ENCODE results near the gene NCAM1. TPM values are rescaled to one million over a fixed set of nuclear protein-coding genes. Genes with fewer than 3 reads are reported as not detected.

The NCAM1 gene
- total and polyA plus RNA-seq, 9 of the 15 experiments (the other 6 are each of a cell fraction or from before 2014, with no cell fraction given): 0.09 to 0.23 TPM; not detected in 7

DNA sequence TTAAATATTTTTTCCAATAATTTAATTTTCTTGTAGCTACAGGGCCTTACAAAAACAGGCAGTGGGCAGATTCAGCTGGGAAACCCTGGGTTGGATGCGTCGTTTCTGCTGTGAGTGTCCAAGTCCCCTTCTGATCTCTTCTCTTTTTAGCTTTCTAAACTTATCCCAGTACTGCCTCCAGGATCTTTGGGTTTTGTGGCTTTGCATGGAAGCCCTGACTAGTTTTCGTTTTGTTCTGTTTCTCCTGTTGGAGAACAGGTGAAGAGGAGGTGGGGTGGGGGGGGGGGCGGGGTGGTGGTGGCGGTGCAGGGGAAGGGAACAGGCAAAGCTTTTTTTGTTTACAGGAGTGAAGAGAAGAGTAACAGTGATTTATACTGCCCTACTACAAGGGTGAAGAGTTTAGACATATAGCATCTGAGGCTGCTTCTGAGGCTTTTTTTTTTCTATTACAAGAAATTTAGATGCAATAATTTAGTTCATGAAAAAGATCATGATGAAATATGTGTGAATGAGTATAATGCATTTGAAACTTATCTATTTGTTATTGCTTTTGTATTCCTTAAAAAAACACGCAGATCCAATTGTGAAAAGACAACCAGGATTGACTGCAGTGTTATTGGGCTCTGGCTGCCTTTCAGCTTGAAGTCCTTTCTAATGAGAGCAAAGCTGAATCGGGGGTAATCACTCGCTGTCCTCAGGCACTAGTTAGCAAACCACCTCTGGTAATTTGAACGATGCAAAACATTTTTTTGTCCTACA lies 142.9 kb downstream of the NCAM1 start (continued):
- TF ChIP-seq ZNF232 (CRISPR knock-in tag; IDR thresholded peaks at IDR 0.05) (no peak), SOX6 (IDR thresholded peaks at IDR 0.05) (no peak), HLTF (IDR thresholded peaks at IDR 0.05) (no peak), ZNF507 (tag; conservative IDR thresholded peaks at IDR 0.05) (no peak), HNRNPK (IDR thresholded peaks at IDR 0.05; ENCODE audit: low read depth, low read length, poor library complexity, severe bottlenecking) (no peak), ZSCAN29 (IDR thresholded peaks at IDR 0.05) (no peak), MED1 (CRISPR knock-in tag; IDR thresholded peaks at IDR 0.05; ENCODE audit: borderline replicate concordance) (no peak), ZNF134 (CRISPR knock-in tag; conservative IDR thresholded peaks at IDR 0.05) (no peak)
- TF ChIP-seq, protein P1, sequence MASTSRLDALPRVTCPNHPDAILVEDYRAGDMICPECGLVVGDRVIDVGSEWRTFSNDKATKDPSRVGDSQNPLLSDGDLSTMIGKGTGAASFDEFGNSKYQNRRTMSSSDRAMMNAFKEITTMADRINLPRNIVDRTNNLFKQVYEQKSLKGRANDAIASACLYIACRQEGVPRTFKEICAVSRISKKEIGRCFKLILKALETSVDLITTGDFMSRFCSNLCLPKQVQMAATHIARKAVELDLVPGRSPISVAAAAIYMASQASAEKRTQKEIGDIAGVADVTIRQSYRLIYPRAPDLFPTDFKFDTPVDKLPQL (IDR thresholded peaks at IDR 0.05; ENCODE audit: extremely low read depth, insufficient read length): no peak

DNA sequence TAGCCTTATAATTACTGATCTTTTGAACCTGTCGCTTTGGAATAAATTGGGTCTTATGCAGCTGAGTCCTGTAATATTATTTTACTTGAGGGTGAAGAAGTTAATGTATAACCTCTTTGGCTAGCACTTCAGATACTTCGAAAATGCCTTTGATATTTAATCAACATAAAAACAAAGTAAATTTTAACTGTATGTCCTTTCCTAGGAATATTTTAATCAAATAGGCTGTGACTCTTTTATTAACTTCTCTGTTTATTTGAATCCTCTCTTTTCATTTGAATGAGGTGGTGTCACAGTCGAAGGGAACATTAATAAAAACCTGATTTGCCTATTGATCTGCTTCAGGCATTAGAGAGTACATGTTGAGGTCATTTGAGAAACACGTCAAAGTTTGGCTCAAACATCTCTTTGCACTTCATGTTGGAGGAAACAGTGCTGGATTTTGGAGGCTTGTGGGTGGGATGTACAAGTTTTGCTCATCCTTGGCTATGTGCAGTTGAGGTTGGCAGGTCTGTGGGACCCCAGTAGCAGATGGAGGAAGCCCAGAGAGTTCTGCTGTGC lies 143.6 kb downstream of the NCAM1 start:
- no peak for FAIRE-seq
- intact Hi-C loops (cut with micrococcal nuclease) (no loop called here), in situ Hi-C loops (cut with MboI) (no loop called here)
- Histone ChIP-seq H3K9me3 (replicated peaks; ENCODE audit: control insufficient read depth, insufficient read depth, low read depth, low read length) (no peaks in the 10 kb centered on the region), H3K79me2 (ENCODE audit: control insufficient read depth, insufficient read depth, low read length) (no peaks in the 10 kb centered on the region), H3K4me3 (no peak overlapping the region), H3K36me3 (ENCODE audit: control insufficient read depth, insufficient read depth, low read length) (no peaks in the 10 kb centered on the region), H3K27ac (ENCODE audit: extremely low read depth, low read depth, low read length) (no peak overlapping the region), H2AFZ (ENCODE audit: low read depth, low read length) (no peak overlapping the region), H3K9ac (ENCODE audit: insufficient read depth in 1 of 2, low read depth in 2 of 2, low read length in 2 of 2) (no peak overlapping the region), H4K20me1 (replicated peaks; ENCODE audit: control insufficient read depth, insufficient read depth, low read length) (no peaks in the 10 kb centered on the region), H3K4me1 (replicated peaks in 1 of 2; ENCODE audit: control insufficient read depth in 2 of 2, insufficient read depth in 2 of 2, low read length in 2 of 2) (no peaks in the 10 kb centered on the region), H3K27me3 (ENCODE audit: control insufficient read depth in 2 of 2, insufficient read depth in 2 of 2, low read length in 2 of 2) (no peaks in the 10 kb centered on the region), H3K4me2 (ENCODE audit: insufficient read depth, low read length) (no peak overlapping the region), H3K9me1 (ENCODE audit: control insufficient read depth, insufficient read depth, low read length) (no peaks in the 10 kb centered on the region)
- TF ChIP-seq, protein P2, sequence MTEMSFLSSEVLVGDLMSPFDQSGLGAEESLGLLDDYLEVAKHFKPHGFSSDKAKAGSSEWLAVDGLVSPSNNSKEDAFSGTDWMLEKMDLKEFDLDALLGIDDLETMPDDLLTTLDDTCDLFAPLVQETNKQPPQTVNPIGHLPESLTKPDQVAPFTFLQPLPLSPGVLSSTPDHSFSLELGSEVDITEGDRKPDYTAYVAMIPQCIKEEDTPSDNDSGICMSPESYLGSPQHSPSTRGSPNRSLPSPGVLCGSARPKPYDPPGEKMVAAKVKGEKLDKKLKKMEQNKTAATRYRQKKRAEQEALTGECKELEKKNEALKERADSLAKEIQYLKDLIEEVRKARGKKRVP (CRISPR knock-in tag; IDR thresholded peaks at IDR 0.05): no peak
- TF ChIP-seq HMG20A (CRISPR knock-in tag; conservative IDR thresholded peaks at IDR 0.05) (no peak), HNRNPK (IDR thresholded peaks at IDR 0.05; ENCODE audit: low read depth, low read length, poor library complexity, severe bottlenecking) (no peak), NUFIP1 (IDR thresholded peaks at IDR 0.05; ENCODE audit: partially characterized antibody) (no peak), SREBF1 (IDR thresholded peaks at IDR 0.05; ENCODE audit: borderline replicate concordance, low read depth, low read length) (no peak), SNIP1 (IDR thresholded peaks at IDR 0.05; ENCODE audit: low read depth) (no peak), SMARCE1 (IDR thresholded peaks at IDR 0.05) (no peak), PTBP1 (IDR thresholded peaks at IDR 0.05; ENCODE audit: low read depth, low read length) (no peak), POLR2A (conservative IDR thresholded peaks at IDR 0.05) (no peak)
- TF ChIP-seq, protein P3, sequence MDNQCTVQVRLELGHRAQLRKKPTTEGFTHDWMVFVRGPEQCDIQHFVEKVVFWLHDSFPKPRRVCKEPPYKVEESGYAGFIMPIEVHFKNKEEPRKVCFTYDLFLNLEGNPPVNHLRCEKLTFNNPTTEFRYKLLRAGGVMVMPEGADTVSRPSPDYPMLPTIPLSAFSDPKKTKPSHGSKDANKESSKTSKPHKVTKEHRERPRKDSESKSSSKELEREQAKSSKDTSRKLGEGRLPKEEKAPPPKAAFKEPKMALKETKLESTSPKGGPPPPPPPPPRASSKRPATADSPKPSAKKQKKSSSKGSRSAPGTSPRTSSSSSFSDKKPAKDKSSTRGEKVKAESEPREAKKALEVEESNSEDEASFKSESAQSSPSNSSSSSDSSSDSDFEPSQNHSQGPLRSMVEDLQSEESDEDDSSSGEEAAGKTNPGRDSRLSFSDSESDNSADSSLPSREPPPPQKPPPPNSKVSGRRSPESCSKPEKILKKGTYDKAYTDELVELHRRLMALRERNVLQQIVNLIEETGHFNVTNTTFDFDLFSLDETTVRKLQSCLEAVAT (IDR thresholded peaks at IDR 0.05): no peak
- TF ChIP-seq, protein P4, sequence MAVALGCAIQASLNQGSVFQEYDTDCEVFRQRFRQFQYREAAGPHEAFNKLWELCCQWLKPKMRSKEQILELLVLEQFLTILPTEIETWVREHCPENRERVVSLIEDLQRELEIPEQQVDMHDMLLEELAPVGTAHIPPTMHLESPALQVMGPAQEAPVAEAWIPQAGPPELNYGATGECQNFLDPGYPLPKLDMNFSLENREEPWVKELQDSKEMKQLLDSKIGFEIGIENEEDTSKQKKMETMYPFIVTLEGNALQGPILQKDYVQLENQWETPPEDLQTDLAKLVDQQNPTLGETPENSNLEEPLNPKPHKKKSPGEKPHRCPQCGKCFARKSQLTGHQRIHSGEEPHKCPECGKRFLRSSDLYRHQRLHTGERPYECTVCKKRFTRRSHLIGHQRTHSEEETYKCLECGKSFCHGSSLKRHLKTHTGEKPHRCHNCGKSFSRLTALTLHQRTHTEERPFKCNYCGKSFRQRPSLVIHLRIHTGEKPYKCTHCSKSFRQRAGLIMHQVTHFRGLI (CRISPR knock-in tag; IDR thresholded peaks at IDR 0.05): no peak
- no peak for DNase-seq (ENCODE audit: extremely low read depth in 1 of 4, low spot score in 3 of 4)
- 0% methylated on average over 4 of the region's 4 CpGs for WGBS (ENCODE audit: insufficient coverage, low coverage, missing lambda C conversion rate)
- ATAC-seq: no peak
- ChIA-PET CTCF (ENCODE audit: low intra/inter-chr PET ratio) (no interaction called here), POLR2A (no interaction called here)
- BruUV-seq (replicated peaks): no TSS peak

All from K562 (cell line).